Muscle of back (tissue), 11 donors: ENCODE data around the gene ODF2. TPM values are rescaled to one million over a fixed set of nuclear protein-coding genes. Genes with fewer than 3 reads are reported as not detected.
"Not testable (repeated sequence)": the region's sequence is repeated elsewhere in the genome, so short reads cannot be mapped to it uniquely, and the experiment has no call there.

Experiments
- DNase-seq, 3 donors: peaks; one replicate each; pipeline versions ENCODE4 v3.0.0 to v3.0.0-alpha.2; 2013
- polyA plus RNA-seq, 10 donors: library from polyadenylated mRNA; unstranded; fragments of 120-200 nt; gene quantifications; one replicate each; pipeline ENCODE4 v1.2.1, GENCODE V29; 2013; ENCODE audit not compliant: insufficient read length in 10 of 10

Gene ODF2
- polyA plus RNA-seq, 10 donors = 22.1 to 35.1 (median 27.6) TPM

GRCh38 chr9:128482186-128482585 is 26.4 kb downstream of the ODF2 start:
- no peak for DNase-seq

- DNase-seq = no peak
Observed at GRCh38 chr9:128484686-128485413, 29.0 kb downstream of the ODF2 start.

GRCh38 chr9:128485414-128485855 is 29.6 kb downstream of the ODF2 start:
- DNase-seq = no peak

GRCh38 chr9:128486201-128486600 is 30.4 kb downstream of the ODF2 start:
- no peak for DNase-seq

DNA sequence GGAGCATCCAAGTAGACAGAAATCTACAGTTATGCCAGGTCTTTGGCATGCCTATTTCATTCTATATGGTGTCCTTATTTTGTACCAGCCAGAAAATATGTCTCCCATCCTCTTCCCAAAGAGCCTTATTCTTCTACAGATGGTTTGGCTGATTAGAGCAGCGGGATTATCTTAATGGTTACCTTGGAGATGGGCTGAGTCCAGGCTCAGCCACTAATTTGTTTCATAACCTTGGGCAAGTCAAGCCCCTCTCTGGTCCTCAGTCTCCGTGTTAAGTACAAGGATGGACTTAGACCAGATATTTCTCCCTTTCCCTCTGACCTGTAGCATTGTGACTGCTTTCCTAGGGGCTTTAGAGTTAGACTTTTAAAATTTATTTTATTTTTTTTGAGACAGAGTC is 37.6 kb downstream of the ODF2 start:
- DNase-seq = no peak

DNA sequence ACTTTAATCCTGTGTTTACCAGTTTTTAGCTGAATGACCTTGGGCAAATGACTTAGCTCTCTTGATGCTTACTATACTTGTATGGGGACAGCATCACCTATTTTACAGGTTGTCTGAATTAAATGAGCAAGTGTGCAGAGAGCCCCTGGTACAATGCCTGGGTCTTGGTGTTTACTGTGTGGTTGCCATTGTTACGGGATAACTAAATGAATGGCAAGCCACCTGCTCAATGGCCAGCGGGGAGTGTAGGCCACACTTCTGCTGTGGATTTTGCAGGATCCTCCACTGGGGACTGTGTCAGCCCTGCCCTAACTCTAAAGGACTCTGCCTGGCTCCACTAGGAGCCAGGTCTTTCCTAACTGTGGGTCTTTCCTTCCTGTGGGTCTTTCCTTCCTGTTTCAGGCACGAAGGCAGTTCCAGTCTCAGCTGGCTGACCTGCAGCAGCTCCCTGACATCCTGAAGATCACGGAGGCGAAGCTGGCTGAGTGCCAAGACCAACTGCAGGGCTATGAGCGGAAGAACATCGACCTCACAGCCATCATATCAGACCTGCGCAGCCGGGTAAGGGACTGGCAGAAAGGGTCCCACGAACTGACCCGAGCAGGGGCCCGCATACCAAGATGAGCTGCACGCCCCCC is 38.4 kb downstream of the ODF2 start:
- DNase-seq = peak; percentile 25 to 76 (median 58)

DNA sequence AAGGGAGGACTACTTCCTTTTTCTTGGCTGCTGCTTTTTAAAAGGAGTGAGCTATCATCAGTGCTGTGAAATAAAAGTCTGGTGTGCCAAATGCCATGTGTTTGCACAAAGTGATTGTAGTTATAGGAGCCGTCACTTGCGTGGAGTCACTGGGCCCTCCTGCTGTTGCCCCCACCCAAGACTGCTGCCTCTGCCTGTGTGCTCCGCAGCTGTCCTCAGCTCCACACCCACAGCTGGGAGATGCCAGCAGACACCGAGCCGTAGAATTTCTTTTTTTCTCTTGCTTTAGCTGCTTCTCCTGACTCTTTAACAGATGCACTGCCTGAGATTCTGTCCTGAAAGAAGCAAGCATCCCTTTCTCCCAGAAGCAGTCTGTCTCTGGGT is 38.9 kb downstream of the ODF2 start:
- peak in 2 of 3 donors; percentile 16 to 57 for DNase-seq

DNA sequence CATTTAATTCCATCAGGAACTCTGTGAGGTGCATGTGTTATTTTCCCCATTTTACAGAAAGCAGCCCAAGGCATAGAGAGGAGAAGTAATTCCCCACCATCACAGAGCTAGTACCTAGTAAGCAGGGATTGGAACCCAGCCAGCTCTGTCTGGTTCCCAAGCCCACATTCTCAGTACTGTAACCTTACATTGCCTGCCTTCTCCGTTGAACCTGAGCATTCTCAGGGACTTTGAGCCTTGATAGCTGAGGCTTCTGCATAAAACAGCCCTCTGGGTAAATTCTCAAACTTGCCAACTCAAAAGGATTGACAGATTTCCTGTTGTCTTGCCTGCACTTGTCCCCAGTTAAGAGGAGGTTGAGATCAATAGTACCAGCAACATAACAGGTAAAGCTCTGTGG is 39.5 kb downstream of the ODF2 start:
- no peak for DNase-seq

- DNase-seq = no peak
Observed at GRCh38 chr9:128495804-128496417, 40.1 kb downstream of the ODF2 start.

DNA sequence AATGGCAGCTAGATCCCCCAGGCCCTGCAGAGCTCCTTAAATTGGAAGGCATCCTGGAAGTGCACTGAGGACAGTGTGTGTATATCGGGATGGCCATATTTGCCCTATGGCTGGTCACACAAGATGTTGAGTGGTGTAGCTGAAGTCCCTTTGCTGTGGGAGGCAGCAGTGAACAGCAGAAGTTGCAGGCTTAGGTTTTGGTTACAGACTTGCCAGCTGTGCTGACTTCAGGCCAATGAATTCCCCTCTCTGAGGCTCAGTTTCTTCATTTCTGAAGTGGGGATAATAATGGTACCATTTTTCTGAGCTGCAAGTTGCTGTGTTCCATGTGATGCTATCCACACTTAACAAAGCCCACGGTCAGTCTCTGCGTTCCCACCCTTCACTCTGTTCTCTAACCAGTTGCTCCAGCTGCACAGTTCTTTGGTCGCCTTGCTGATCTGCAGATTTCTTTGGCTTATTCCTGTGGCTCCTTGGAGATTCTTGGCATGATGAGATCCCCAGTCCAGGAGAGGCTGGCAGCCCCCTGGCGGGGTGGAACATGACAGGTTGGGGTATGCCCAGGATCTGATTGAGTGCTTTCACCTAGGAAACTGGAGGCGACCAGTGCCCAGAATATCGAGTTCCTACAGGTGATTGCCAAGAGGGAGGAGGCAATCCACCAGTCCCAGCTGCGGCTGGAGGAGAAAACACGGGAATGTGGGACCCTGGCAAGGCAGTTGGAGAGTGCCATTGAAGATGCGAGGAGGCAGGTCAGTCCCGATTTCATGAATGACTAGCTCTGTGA is 42.2 kb downstream of the ODF2 start:
- no peak for DNase-seq

GRCh38 chr9:128498911-128499310 is 43.1 kb downstream of the ODF2 start:
- DNase-seq = no peak

DNA sequence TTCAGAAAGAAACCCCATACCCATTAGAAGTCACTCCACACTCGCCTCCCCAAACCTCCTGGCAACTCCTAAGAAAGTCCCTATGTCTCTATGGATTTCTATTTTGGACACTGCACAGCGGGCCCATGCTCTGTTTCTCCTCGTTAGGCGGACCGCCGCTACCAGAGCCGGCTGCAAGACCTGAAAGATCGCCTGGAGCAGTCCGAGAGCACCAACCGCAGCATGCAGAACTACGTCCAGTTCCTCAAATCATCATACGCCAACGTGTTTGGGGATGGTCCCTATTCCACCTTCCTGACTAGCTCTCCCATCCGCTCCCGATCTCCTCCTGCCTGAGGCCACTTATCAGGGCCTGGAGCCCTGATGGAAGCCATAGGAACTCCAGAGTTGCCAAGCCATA is 44.1 kb downstream of the ODF2 start:
- DNase-seq = no peak

- DNase-seq = peak in 2 of 3 donors; percentile 27 to 28
Observed at GRCh38 chr9:128503415-128503825, 47.6 kb downstream of the ODF2 start.

- DNase-seq = peak in 2 of 3 donors; percentile 30 to 75
Observed at GRCh38 chr9:128503870-128504269, 48.1 kb downstream of the ODF2 start.

DNA sequence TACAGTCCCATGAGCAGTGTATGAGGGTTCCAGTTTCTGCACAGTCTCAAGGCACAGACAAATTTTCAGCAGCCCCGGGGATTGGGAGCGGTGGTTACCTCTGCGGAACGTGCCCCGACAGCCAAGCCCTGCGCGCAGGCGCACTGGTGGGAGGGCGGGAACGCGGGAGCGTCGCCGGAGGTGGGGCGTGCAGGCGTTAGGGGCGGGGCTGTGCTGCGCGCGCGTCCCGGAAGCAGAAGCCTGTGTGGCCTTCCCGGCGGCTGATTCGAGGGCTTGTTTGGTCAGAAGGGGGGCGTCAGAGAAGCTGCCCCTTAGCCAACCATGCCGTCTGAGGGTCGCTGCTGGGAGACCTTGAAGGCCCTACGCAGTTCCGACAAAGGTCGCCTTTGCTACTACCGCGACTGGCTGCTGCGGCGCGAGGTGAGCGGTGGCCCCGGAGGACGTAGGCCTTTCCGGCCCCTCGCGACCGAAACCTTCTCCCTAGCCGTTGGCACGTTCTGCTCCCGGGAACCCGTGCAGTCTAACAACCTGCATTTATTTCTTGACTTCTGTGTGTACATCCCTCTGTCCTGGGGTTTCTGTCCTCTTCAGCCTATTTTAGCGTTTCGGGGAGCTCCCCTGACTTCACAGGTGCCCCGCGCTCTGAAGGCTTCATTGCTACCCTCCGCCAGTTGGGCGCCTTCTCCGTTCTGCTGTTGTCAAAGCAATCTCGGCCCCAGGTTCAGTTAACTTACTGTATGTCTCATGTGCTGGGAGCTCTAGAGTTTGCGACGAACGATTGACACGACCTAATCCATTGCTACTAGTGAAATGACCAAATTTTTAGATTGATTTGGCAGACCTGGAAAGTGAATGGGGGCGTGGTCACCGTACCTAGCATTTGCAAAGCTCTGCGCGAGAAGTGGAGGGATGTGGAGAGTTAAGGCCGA is 48.9 kb downstream of the ODF2 start, which contains the start of gene GLE1:
Gene GLE1 (plus strand): TSS at position 235 of the 929 bp plus-strand sequence. CDS start 87 bp downstream, at position 322.
- peak; percentile 92 to 98 (median 97) for DNase-seq

DNA sequence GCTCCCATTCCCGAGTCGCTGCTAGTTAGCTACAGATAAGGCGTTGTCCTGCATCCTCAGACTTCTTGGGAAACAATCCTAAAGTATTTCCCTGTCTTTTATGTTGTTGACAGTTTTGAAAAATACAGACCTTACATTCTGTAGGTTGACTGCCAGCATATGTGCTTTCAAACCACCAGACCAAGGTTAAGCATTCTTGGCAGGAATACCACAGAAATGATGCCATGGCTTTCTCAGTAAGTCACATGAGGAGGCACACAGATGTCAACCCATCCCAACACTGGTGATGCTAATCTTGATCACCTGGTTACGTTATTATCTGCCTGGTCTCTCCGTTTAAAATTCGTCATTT is 49.6 kb downstream of the ODF2 start:
- DNase-seq = no peak

GRCh38 chr9:128505906-128506305 is 50.1 kb downstream of the ODF2 start:
- DNase-seq = not testable (repeated sequence)

DNA sequence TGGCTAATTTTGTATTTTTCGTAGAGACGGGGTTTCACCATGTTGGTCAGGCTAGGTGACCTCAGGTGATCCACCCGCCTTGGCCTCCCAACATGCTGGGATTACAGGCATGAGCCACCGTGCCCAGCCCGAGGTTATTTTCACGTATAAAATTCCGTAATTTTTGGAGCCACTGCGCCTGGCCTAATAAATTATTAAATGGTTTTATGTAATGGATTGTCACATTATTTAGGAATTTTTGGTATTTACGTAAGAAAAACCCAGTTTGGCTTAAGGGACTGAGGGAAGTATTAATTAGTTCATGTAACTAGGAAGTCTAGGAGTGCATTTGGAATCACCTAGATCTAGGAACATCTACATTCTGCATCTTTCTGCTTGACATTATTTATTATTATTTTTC is 57.0 kb downstream of the ODF2 start:
- DNase-seq = no peak

GRCh38 chr9:128521956-128522355 is 66.2 kb downstream of the ODF2 start:
- no peak for DNase-seq

DNA sequence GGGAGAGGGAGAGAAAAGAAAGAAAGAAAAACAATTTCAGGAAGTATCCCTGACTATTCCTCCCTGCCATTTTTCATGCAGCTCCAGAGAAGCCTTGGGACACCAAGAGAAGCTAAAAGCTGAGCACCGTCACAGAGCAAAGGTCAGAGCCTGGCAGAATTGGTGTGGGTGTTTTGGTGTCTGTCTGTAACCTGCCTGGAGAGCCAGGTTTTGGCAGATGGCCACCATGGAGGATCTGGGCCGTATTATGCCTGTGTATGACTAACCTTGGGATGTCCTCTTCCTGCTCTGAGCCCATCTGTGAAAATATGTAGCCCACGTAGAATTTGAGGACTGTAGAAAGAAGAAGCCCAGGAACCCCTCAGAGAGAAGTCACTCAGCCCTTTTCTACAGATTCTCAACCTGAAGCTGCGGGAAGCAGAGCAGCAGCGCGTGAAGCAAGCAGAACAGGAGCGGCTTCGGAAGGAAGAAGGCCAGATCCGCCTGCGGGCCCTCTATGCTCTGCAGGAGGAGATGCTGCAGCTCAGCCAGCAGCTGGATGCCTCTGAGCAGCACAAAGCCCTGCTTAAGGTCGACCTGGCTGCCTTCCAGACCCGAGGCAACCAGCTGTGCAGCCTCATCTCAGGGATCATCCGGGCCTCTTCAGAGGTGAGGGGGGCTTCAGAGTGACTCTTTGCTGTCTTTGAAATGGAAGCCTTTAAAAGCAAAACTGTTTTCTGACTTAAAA is 67.6 kb downstream of the ODF2 start:
- peak; percentile 25 to 80 (median 67) for DNase-seq
